HCT116 (cell line): ENCODE results near the gene GALNT18. TPM values are rescaled to one million over a fixed set of nuclear protein-coding genes. Genes with fewer than 3 reads are reported as not detected.

Source experiments
- ATAC-seq: fragments of 200-7000 bp; cut with Tn5 transposase; 2 replicates; pipeline ENCODE4 v1.9.1; 2020; ENCODE audit warnings: mild to moderate bottlenecking, moderate library complexity
- BruUV-seq: library from RNA; stranded (reverse); fragments of 400-500 nt; replicated peaks from 2 replicates; lab custom pipeline; 2021; lab: Mats Ljungman, UMichigan
- CTCF ChIA-PET: fragments of 300-600 bp; sonication (Branson Sonifier 250); formaldehyde crosslinking; loops from one replicate; lab custom pipeline; 2021; ENCODE audit warnings: antibody characterized with exemption; lab: Charles Lee
- POLR2A ChIA-PET: fragments of 300-600, 350-600 bp; sonication (Branson Sonifier 250); formaldehyde crosslinking; loops from one replicate; lab custom pipeline; 2021; ENCODE audit warnings: antibody characterized with exemption; lab: Charles Lee
- RAD21 ChIA-PET, 2 experiments: fragments of 300-600 bp; sonication (Branson Sonifier 250); formaldehyde crosslinking; loops; one replicate each; lab custom pipeline; 2023; ENCODE audit warnings: low total read pairs in 2 of 2; ENCODE audit not compliant: uncharacterized antibody in 2 of 2, unreplicated experiment in 2 of 2, low non-redundant PET in 1 of 2; lab: Charles Lee
- DNase-seq: peaks from one replicate; pipeline ENCODE4 v3.0.0-alpha.2; 2010; ENCODE audit warnings: low read depth, low spot score
- H2AFZ ChIP-seq: fragments of 200-600 bp; shearing (Covaris generic), sonication (generic); 2 replicates; pipeline ENCODE4 v1.6.1; 2017; ENCODE audit warnings: low read depth, mixed run types, mixed read lengths, antibody characterized with exemption, low read length; ENCODE audit not compliant: poor library complexity, severe bottlenecking
- H3K27ac ChIP-seq: 2 replicates; pipeline ENCODE4 v1.5.1; 2012; ENCODE audit warnings: low read depth, low read length
- H3K27me3 ChIP-seq: fragments of 200-600 bp; sonication (generic); 2 replicates; pipeline ENCODE4 v1.6.1; 2016; ENCODE audit warnings: mixed run types, low read length, mixed read lengths; ENCODE audit not compliant: insufficient read depth
- H3K36me3 ChIP-seq, 2 experiments: fragments of 200-500 bp in 1 of 2; fragments of 200-600 bp in 1 of 2; sonication (Bioruptor generic) in 1 of 2; sonication (generic) in 1 of 2; 2 replicates each; pipeline versions ENCODE4 v1.5.1 to v1.6.1; 2014 to 2016; ENCODE audit warnings: low read length in 2 of 2, inconsistent platforms in 1 of 2, mixed read lengths in 1 of 2, mixed run types in 1 of 2; ENCODE audit not compliant: insufficient read depth in 2 of 2, control insufficient read depth in 1 of 2
- H3K4me1 ChIP-seq, 2 experiments: fragments of 200-600 bp in 1 of 2; sonication (generic) in 1 of 2; 2 replicates each; pipeline versions ENCODE4 v1.5.1 to v1.6.1; 2012 to 2017; ENCODE audit warnings: low read length in 2 of 2, inconsistent platforms in 1 of 2, mild to moderate bottlenecking in 1 of 2, mixed read lengths in 1 of 2, mixed run types in 1 of 2, moderate library complexity in 1 of 2; ENCODE audit not compliant: insufficient read depth in 2 of 2, control insufficient read depth in 1 of 2
- H3K4me2 ChIP-seq: fragments of 200-600 bp; sonication (generic); 2 replicates; pipeline ENCODE4 v1.6.1; 2017; ENCODE audit warnings: mixed run types, low read length, mixed read lengths
- H3K4me3 ChIP-seq, 2 experiments: fragments of 200-600 bp in 1 of 2; sonication (generic) in 1 of 2; replicated peaks in 1 of 2; 2 replicates each; pipeline ENCODE4 v1.5.1; 2011 to 2016; ENCODE audit warnings: low read length in 2 of 2, control low read depth in 1 of 2, low read depth in 1 of 2, mild to moderate bottlenecking in 1 of 2, mixed read lengths in 1 of 2, mixed run types in 1 of 2
- H3K79me2 ChIP-seq: fragments of 200-600 bp; sonication (generic); 2 replicates; pipeline ENCODE4 v1.6.1; 2017; ENCODE audit warnings: mild to moderate bottlenecking, mixed run types, low read length, moderate library complexity, mixed read lengths; ENCODE audit not compliant: insufficient read depth
- H3K9ac ChIP-seq: fragments of 200-600 bp; sonication (generic); 2 replicates; pipeline ENCODE4 v1.6.1; 2016; ENCODE audit warnings: low read length, mixed read lengths
- H3K9me2 ChIP-seq: fragments of 200-600 bp; sonication (generic), shearing (Covaris generic); 2 replicates; pipeline ENCODE4 v1.6.1; 2017; ENCODE audit warnings: mixed run types, mild to moderate bottlenecking, moderate library complexity; ENCODE audit not compliant: insufficient read depth
- H3K9me3 ChIP-seq, 2 experiments: fragments of 200-500 bp in 1 of 2; fragments of 200-600 bp in 1 of 2; sonication (Bioruptor generic) in 1 of 2; sonication (generic) in 1 of 2; 2 replicates each; pipeline ENCODE4 v1.6.1; 2014 to 2017; ENCODE audit warnings: low read length in 2 of 2, mixed read lengths in 2 of 2, inconsistent platforms in 1 of 2, low read depth in 1 of 2, mild to moderate bottlenecking in 1 of 2, mixed run types in 1 of 2, moderate library complexity in 1 of 2; ENCODE audit not compliant: control insufficient read depth in 1 of 2, insufficient read depth in 1 of 2
- H4K20me1 ChIP-seq: fragments of 200-600 bp; sonication (generic), shearing (Covaris generic); 2 replicates; pipeline ENCODE4 v1.6.1; 2017; ENCODE audit warnings: mixed run types, mild to moderate bottlenecking, moderate library complexity; ENCODE audit not compliant: insufficient read depth
- CBX3 ChIP-seq: IDR thresholded peaks from 2 replicates; pipeline ENCODE4 v1.6.1; 2012; ENCODE audit warnings: low read depth
- EGR1 ChIP-seq: IDR thresholded peaks from 2 replicates; pipeline ENCODE4 v1.6.1; 2012; ENCODE audit warnings: low read depth
- ELF1 ChIP-seq: IDR thresholded peaks from 2 replicates; pipeline ENCODE4 v1.6.1; 2012; ENCODE audit warnings: low read depth, borderline replicate concordance
- EZH2 ChIP-seq: fragments of 200-600 bp; sonication (generic); IDR thresholded peaks from 2 replicates; pipeline ENCODE4 v1.6.1; 2017; ENCODE audit warnings: antibody characterized with exemption, mixed run types
- EZH2phosphoT487 ChIP-seq: fragments of 200-600 bp; IDR thresholded peaks from 2 replicates; pipeline ENCODE4 v1.6.1; 2018; ENCODE audit warnings: antibody characterized with exemption, borderline replicate concordance
- FOSL1 ChIP-seq: IDR thresholded peaks from 2 replicates; pipeline ENCODE4 v1.6.1; 2012; ENCODE audit warnings: low read depth
- JUND ChIP-seq: IDR thresholded peaks from 2 replicates; pipeline ENCODE4 v1.6.1; 2012
- POLR2A ChIP-seq: IDR thresholded peaks from 2 replicates; pipeline ENCODE4 v1.7.0; 2011; ENCODE audit warnings: borderline replicate concordance; ENCODE audit not compliant: insufficient read depth, insufficient read length; ENCODE audit errors: extremely low read depth
- RAD21 ChIP-seq: IDR thresholded peaks from 2 replicates; pipeline ENCODE4 v1.6.1; 2012; ENCODE audit warnings: low read depth, mild to moderate bottlenecking
- SIN3A ChIP-seq: IDR thresholded peaks from 2 replicates; pipeline ENCODE4 v1.6.1; 2012; ENCODE audit warnings: low read depth
- SP1 ChIP-seq: IDR thresholded peaks from 2 replicates; pipeline ENCODE4 v1.6.1; 2012; ENCODE audit warnings: low read depth
- SRF ChIP-seq: IDR thresholded peaks from 2 replicates; pipeline ENCODE4 v1.6.1; 2012; ENCODE audit warnings: low read depth
- TCF7L2 ChIP-seq: IDR thresholded peaks from 2 replicates; pipeline ENCODE4 v1.7.0; 2011; ENCODE audit warnings: borderline replicate concordance, inconsistent platforms; ENCODE audit not compliant: insufficient read depth, insufficient read length; ENCODE audit errors: extremely low read depth
- YY1 ChIP-seq: IDR thresholded peaks from 2 replicates; pipeline ENCODE4 v1.6.1; 2011; ENCODE audit warnings: low read length, low read depth, moderate library complexity, mild to moderate bottlenecking; ENCODE audit not compliant: insufficient replicate concordance; ENCODE audit errors: extremely low read depth
- ZFX ChIP-seq: fragments of 450-650 bp; IDR thresholded peaks from 2 replicates; pipeline ENCODE4 v1.6.1; 2017
- ZNF274 ChIP-seq: fragments of 200-500 bp; sonication (Bioruptor generic); IDR thresholded peaks from 2 replicates; pipeline ENCODE4 v1.6.1; 2014; ENCODE audit warnings: mild to moderate bottlenecking, low read depth, low read length, inconsistent platforms
- intact Hi-C: fragments of 100-400 bp; cut with micrococcal nuclease; formaldehyde crosslinking; loops from 2 replicates; pipeline ENCODE4 v1.10.0; 2022
- total RNA-seq: library from RNA; stranded (reverse); gene quantifications from one replicate; pipeline ENCODE4 v1.2.1, GENCODE V29; 2021; ENCODE audit not compliant: unreplicated experiment
- TF ChIP-seq, protein P1 (sequence below): IDR thresholded peaks from 2 replicates; pipeline ENCODE4 v1.6.1; 2012; ENCODE audit warnings: low read depth
- TF ChIP-seq, protein P2 (sequence below): IDR thresholded peaks from 2 replicates; pipeline ENCODE4 v1.6.1; 2011; ENCODE audit warnings: mild to moderate bottlenecking, low read length, moderate library complexity; ENCODE audit not compliant: insufficient replicate concordance; ENCODE audit errors: extremely low read depth
- TF ChIP-seq, protein P3 (sequence below): IDR thresholded peaks from 2 replicates; pipeline ENCODE4 v1.6.1; 2012
- TF ChIP-seq, protein P4 (sequence below): IDR thresholded peaks from 2 replicates; pipeline ENCODE4 v1.6.1; 2012

GALNT18 gene
- total RNA-seq, 1 experiment from 2014 or later = 19.9 TPM

DNA sequence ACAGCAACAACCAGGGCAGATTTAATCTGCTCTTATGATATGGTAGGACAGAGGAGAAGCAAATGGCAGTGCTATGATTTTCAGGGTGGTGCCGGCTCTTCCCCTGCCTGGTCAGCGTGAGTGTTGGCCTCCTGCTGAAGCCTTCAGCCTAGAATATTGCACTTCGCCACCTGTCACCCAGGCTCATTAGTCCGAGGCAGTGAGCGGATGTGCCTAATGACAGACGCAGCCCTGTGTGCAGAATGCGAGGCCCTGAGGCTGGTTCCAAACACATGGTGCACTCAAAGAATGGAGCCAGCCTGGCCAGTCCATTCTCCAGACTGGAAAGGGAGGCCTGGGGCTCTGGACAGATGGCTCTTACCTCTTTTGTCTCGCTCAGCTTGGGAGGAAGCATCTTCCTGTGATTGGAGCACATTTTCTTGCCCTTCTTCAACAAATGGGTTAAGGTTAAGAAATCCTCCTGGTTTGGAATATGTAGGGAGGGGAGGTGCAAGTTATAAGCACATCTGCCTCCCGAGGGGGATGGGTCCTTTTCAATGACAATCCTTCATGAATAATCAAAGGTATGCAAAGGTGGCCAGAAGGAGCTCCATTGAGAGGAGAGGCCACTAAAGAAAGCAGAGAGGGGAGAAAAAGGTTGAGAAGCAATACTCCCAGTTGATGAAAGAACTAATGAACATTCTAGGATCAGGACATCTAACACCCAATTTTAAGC, 39.7 kb upstream of the GALNT18 start:
- BruUV-seq = no TSS peak
- no peak overlapping the region for H3K9ac ChIP-seq
- peaks cover 3% of the 10 kb centered on the region; the same call in 1 of the 2 replicates for H3K27me3 ChIP-seq
- ChIA-PET POLR2A (no interaction called here), CTCF (interaction anchor here (0.9 kb wide), 1 partner anchor 11 kb away, joined by 3 read pairs; no protein-coding TSS in a partner anchor), RAD21 (no interaction called here)
- no peaks in the 10 kb centered on the region for H3K9me3 ChIP-seq
- no peak overlapping the region for H3K4me3 ChIP-seq
- H3K27ac ChIP-seq = no peak overlapping the region
- TF ChIP-seq EZH2phosphoT487 = no peak
- no peak for TF ChIP-seq ZNF274
- no peak for TF ChIP-seq SP1
- no peak for TF ChIP-seq RAD21
- TF ChIP-seq, protein P1, sequence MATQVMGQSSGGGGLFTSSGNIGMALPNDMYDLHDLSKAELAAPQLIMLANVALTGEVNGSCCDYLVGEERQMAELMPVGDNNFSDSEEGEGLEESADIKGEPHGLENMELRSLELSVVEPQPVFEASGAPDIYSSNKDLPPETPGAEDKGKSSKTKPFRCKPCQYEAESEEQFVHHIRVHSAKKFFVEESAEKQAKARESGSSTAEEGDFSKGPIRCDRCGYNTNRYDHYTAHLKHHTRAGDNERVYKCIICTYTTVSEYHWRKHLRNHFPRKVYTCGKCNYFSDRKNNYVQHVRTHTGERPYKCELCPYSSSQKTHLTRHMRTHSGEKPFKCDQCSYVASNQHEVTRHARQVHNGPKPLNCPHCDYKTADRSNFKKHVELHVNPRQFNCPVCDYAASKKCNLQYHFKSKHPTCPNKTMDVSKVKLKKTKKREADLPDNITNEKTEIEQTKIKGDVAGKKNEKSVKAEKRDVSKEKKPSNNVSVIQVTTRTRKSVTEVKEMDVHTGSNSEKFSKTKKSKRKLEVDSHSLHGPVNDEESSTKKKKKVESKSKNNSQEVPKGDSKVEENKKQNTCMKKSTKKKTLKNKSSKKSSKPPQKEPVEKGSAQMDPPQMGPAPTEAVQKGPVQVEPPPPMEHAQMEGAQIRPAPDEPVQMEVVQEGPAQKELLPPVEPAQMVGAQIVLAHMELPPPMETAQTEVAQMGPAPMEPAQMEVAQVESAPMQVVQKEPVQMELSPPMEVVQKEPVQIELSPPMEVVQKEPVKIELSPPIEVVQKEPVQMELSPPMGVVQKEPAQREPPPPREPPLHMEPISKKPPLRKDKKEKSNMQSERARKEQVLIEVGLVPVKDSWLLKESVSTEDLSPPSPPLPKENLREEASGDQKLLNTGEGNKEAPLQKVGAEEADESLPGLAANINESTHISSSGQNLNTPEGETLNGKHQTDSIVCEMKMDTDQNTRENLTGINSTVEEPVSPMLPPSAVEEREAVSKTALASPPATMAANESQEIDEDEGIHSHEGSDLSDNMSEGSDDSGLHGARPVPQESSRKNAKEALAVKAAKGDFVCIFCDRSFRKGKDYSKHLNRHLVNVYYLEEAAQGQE = no peak
- TF ChIP-seq CBX3 = no peak
- TF ChIP-seq TCF7L2 = no peak
- TF ChIP-seq EGR1 = no peak
- TF ChIP-seq, protein P2, sequence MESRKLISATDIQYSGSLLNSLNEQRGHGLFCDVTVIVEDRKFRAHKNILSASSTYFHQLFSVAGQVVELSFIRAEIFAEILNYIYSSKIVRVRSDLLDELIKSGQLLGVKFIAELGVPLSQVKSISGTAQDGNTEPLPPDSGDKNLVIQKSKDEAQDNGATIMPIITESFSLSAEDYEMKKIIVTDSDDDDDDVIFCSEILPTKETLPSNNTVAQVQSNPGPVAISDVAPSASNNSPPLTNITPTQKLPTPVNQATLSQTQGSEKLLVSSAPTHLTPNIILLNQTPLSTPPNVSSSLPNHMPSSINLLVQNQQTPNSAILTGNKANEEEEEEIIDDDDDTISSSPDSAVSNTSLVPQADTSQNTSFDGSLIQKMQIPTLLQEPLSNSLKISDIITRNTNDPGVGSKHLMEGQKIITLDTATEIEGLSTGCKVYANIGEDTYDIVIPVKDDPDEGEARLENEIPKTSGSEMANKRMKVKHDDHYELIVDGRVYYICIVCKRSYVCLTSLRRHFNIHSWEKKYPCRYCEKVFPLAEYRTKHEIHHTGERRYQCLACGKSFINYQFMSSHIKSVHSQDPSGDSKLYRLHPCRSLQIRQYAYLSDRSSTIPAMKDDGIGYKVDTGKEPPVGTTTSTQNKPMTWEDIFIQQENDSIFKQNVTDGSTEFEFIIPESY = no peak
- TF ChIP-seq YY1 = no peak
- TF ChIP-seq EZH2 = no peak
- no peak for TF ChIP-seq JUND
- TF ChIP-seq FOSL1 = no peak
- TF ChIP-seq POLR2A = no peak
- no peak for TF ChIP-seq SIN3A
- TF ChIP-seq ELF1 = no peak
- TF ChIP-seq, protein P3, sequence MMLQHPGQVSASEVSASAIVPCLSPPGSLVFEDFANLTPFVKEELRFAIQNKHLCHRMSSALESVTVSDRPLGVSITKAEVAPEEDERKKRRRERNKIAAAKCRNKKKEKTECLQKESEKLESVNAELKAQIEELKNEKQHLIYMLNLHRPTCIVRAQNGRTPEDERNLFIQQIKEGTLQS = no peak
- TF ChIP-seq SRF = no peak
- TF ChIP-seq ZFX = no peak
- TF ChIP-seq, protein P4, sequence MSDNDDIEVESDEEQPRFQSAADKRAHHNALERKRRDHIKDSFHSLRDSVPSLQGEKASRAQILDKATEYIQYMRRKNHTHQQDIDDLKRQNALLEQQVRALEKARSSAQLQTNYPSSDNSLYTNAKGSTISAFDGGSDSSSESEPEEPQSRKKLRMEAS = no peak
- H3K79me2 ChIP-seq = no peaks in the 10 kb centered on the region
- H3K9me2 ChIP-seq = no peaks in the 10 kb centered on the region
- no peak for DNase-seq
- no peak overlapping the region for H3K4me2 ChIP-seq
- H4K20me1 ChIP-seq = no peaks in the 10 kb centered on the region
- intact Hi-C loops = no loop called here
- no peaks in the 10 kb centered on the region for H3K4me1 ChIP-seq
- ATAC-seq = no peak
- no peak overlapping the region for H2AFZ ChIP-seq
- no peaks in the 10 kb centered on the region for H3K36me3 ChIP-seq
